Endodermal cell (in vitro differentiated cells): ENCODE measurements around the gene ICA1L. TPM values are rescaled to one million over a fixed set of nuclear protein-coding genes. Genes with fewer than 3 reads are reported as not detected.

ENCODE experiments used
- DNase-seq: peaks from one replicate; pipeline ENCODE4 v3.0.0-alpha.2; 2017
- H3K27ac ChIP-seq: 2 replicates; pipeline ENCODE4 v1.5.1; 2013; ENCODE audit warnings: mild to moderate bottlenecking, low read depth, low read length, moderate library complexity
- H3K27me3 ChIP-seq: 2 replicates; pipeline ENCODE4 v1.6.1; 2013; ENCODE audit warnings: mild to moderate bottlenecking, low read length, moderate library complexity; ENCODE audit not compliant: insufficient read depth, control insufficient read depth, poor library complexity, severe bottlenecking
- H3K36me3 ChIP-seq: 2 replicates; pipeline ENCODE4 v1.7.0; 2013; ENCODE audit warnings: mild to moderate bottlenecking, low read length, moderate library complexity; ENCODE audit not compliant: control insufficient read depth, insufficient read depth
- H3K4me1 ChIP-seq: one replicate; pipeline ENCODE4 v1.7.0; 2013; ENCODE audit warnings: low read length; ENCODE audit not compliant: control insufficient read depth, insufficient read depth
- H3K4me3 ChIP-seq: 2 replicates; pipeline ENCODE4 v1.5.1; 2013; ENCODE audit warnings: mild to moderate bottlenecking, low read length, moderate library complexity
- H3K9ac ChIP-seq: 2 replicates; pipeline ENCODE4 v1.6.1; 2013; ENCODE audit warnings: mild to moderate bottlenecking, low read length, moderate library complexity; ENCODE audit not compliant: poor library complexity, severe bottlenecking; ENCODE audit errors: extremely low read depth
- H3K9me3 ChIP-seq: 2 replicates; pipeline ENCODE4 v1.6.1; 2013; ENCODE audit warnings: mild to moderate bottlenecking, low read length, moderate library complexity; ENCODE audit not compliant: control insufficient read depth
- H3K27ac Mint-ChIP-seq: 2 replicates; pipeline ENCODE4 v1.8.0; 2020; ENCODE audit warnings: mixed read lengths
- H3K27me3 Mint-ChIP-seq: 2 replicates; pipeline ENCODE4 v1.8.0; 2021; ENCODE audit warnings: mild to moderate bottlenecking, mixed read lengths; ENCODE audit not compliant: insufficient read depth
- H3K36me3 Mint-ChIP-seq: 2 replicates; pipeline ENCODE4 v1.8.0; 2020; ENCODE audit warnings: low read depth, mixed read lengths
- H3K4me1 Mint-ChIP-seq: 2 replicates; pipeline ENCODE4 v1.8.0; 2020; ENCODE audit warnings: mixed read lengths
- H3K4me3 Mint-ChIP-seq: 2 replicates; pipeline ENCODE4 v1.8.0; 2020; ENCODE audit warnings: mild to moderate bottlenecking, moderate library complexity, mixed read lengths
- H3K9me3 Mint-ChIP-seq: 2 replicates; pipeline ENCODE4 v1.8.0; 2020; ENCODE audit warnings: mild to moderate bottlenecking, mixed read lengths
- CTCF ChIP-seq: fragments of 200-600 bp; sonication (generic); conservative IDR thresholded peaks from 2 replicates; pipeline ENCODE4 v1.5.0; 2021; ENCODE audit warnings: antibody characterized with exemption, mild to moderate bottlenecking
- WGBS, 2 experiments: methylation state at CpG; one replicate each; pipeline versions ENCODE4 v1.1.5 to v1.1.7; 2013; ENCODE audit warnings: missing lambda C conversion rate in 2 of 2, mixed read lengths in 1 of 2; ENCODE audit not compliant: insufficient coverage in 1 of 2, insufficient read length in 1 of 2; 5-methylcytosine and 5-hydroxymethylcytosine counted together
- total RNA-seq, 2 donors: library from RNA; stranded (reverse); fragmentation: NEBNext Ultra II Directional in 1 of 2; extraction: Animal tissue kit (Norgen Biotek cat#: 25700) in 1 of 2; gene quantifications; 2 replicates in 1 of 2; 3 replicates in 1 of 2; pipeline ENCODE4 v1.2.1, GENCODE V29; 2021

The ICA1L gene
- total RNA-seq, 2 donors from 2014 or later: 8.2 to 12.2 TPM

- Mint-ChIP-seq H3K4me1 (no peaks in the 10 kb centered on the region), H3K9me3 (peaks cover 11% of the 10 kb centered on the region), H3K27me3 (no peaks in the 10 kb centered on the region), H3K4me3 (no peak overlapping the region), H3K27ac (no peak overlapping the region), H3K36me3 (peaks cover 60% of the 10 kb centered on the region)
- Histone ChIP-seq H3K9ac (no peak overlapping the region), H3K36me3 (peaks cover 56% of the 10 kb centered on the region), H3K27me3 (no peaks in the 10 kb centered on the region), H3K4me3 (no peak overlapping the region), H3K4me1 (no peaks in the 10 kb centered on the region), H3K9me3 (peaks cover 8% of the 10 kb centered on the region), H3K27ac (no peak overlapping the region)
- WGBS, 2 experiments: 96 to 100% methylated on average over 2 to 3 of the region's 4 CpGs
- DNase-seq: no peak
- no peak for TF ChIP-seq CTCF
These were observed 113.4 kb downstream of the ICA1L start for GRCh38 chr2:202758128-202758527.

- H3K4me3 ChIP-seq: no peak overlapping the region
- no peaks in the 10 kb centered on the region for H3K4me1 Mint-ChIP-seq
- DNase-seq: no peak
- no peaks in the 10 kb centered on the region for H3K27me3 ChIP-seq
- H3K27ac Mint-ChIP-seq: no peak overlapping the region
- peaks cover 14% of the 10 kb centered on the region for H3K9me3 Mint-ChIP-seq
- H3K4me1 ChIP-seq: no peaks in the 10 kb centered on the region
- H3K9ac ChIP-seq: no peak overlapping the region
- peaks cover 14% of the 10 kb centered on the region for H3K9me3 ChIP-seq
- no peak for TF ChIP-seq CTCF
- H3K27ac ChIP-seq: no peak overlapping the region
- no peaks in the 10 kb centered on the region for H3K27me3 Mint-ChIP-seq
- H3K36me3 ChIP-seq: peaks cover 50% of the 10 kb centered on the region
- WGBS, 2 experiments: 94 to 100% methylated on average over 1 to 5 of the region's 5 CpGs
- H3K36me3 Mint-ChIP-seq: peaks cover 59% of the 10 kb centered on the region
- no peak overlapping the region for H3K4me3 Mint-ChIP-seq
These were observed 114.2 kb downstream of the ICA1L start for GRCh38 chr2:202757339-202757738.

- no peak for TF ChIP-seq CTCF
- Mint-ChIP-seq H3K27ac (no peak overlapping the region), H3K27me3 (no peaks in the 10 kb centered on the region), H3K4me1 (no peaks in the 10 kb centered on the region), H3K36me3 (peaks cover 58% of the 10 kb centered on the region), H3K4me3 (no peak overlapping the region), H3K9me3 (peaks cover 14% of the 10 kb centered on the region)
- H3K36me3 ChIP-seq: peaks cover 44% of the 10 kb centered on the region
- H3K4me3 ChIP-seq: no peak overlapping the region
- DNase-seq: no peak
- H3K9me3 ChIP-seq: peaks cover 14% of the 10 kb centered on the region
- no peak overlapping the region for H3K9ac ChIP-seq
- H3K27ac ChIP-seq: no peak overlapping the region
- WGBS, 2 experiments: 89 to 100% methylated on average over 2 to 3 of the region's 3 CpGs
- H3K27me3 ChIP-seq: no peaks in the 10 kb centered on the region
- H3K4me1 ChIP-seq: no peaks in the 10 kb centered on the region
These were observed 115.0 kb downstream of the ICA1L start for GRCh38 chr2:202756598-202756997.
